ENCODE data around the gene MGAT3.
A peak's percentile ranks its signal among the peaks of the same experiment; 100 is the strongest.
"Not testable (repeated sequence)": the region's sequence is repeated elsewhere in the genome, so short reads cannot be mapped to it uniquely, and the experiment has no call there.

The MGAT3 gene

DNA sequence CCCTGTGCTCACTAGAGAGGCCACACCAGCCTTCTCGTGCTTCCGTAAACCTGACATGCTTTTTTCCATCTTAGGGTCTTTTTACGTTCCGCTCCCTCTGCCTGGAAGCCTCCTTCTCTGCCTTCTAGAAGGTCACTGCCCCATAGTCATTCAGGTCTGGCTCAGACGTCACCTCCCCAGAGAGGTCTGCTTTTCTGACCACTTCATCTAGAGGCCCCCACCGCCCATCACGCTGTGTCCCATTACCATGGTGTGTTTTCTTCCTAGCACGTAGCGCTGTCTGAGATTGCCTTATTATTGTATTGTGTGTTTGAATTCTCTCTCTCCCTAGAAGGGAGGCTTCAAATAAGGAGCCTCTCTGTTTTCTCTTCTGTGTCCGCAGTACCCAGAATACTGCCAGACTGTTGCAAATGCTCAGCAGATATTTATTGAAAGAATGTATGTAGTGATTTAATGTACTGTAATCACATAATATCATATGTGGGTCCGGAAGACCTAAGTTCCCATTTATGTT lies 47.2 kb upstream of the MGAT3 start:
- Histone ChIP-seq H3K9me3 (ENCODE audit: insufficient read depth, low read depth, low read length) (no peaks in the 10 kb centered on the region), H3K9ac (ENCODE audit: low read depth, low read length, poor library complexity, severe bottlenecking) (no peak overlapping the region), H2AFZ (ENCODE audit: low read length) (no peak overlapping the region), H3K9me2 (replicated peaks; ENCODE audit: low read depth, low read length) (no peaks in the 10 kb centered on the region), H4K20me1 (ENCODE audit: insufficient read depth, low read length, poor library complexity, severe bottlenecking) (no peaks in the 10 kb centered on the region), H3F3A (ENCODE audit: low read depth) (peaks cover 7% of the 10 kb centered on the region; the same call in 1 of the 2 replicates), H3K36me3 (ENCODE audit: insufficient read depth, low read length) (no peaks in the 10 kb centered on the region), H3K27me3 (ENCODE audit: insufficient read depth, low read length, poor library complexity, severe bottlenecking) (no peaks in the 10 kb centered on the region), H3K4me1 (ENCODE audit: insufficient read depth, low read length, poor library complexity, severe bottlenecking) (peaks cover 30% of the 10 kb centered on the region), H3K4me3 (ENCODE audit: low read length, poor library complexity, severe bottlenecking) (no peak overlapping the region), H3K79me2 (ENCODE audit: insufficient read depth, low read length) (peaks cover 24% of the 10 kb centered on the region; the same call in 1 of the 2 replicates), H3K4me2 (ENCODE audit: low read depth, low read length, poor library complexity, severe bottlenecking) (no peak overlapping the region)
- no peak for TF ChIP-seq CTCF (conservative IDR thresholded peaks at IDR 0.05; ENCODE audit: low read length)
- no peak for TF ChIP-seq EZH2phosphoT487 (IDR thresholded peaks at IDR 0.05; ENCODE audit: borderline replicate concordance)

DNA sequence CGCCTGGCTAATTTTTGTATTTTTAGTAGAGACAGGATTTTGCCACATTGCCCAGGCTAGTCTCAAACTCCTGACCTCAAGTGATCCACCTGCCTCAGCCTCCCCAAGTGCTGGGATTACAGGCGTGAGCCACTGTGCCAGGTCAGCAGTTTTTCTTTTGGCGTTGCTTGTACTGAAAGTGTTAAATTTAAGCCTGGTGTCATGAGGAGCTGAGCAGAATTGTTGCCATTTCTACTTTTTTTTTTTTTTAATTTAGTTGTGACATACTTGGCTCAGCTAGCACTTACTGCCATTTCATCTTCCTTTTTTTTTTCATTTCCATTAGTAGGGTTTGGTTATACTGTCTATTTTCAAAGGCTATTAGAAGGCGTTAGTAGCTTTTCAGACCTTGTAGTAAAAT lies 46.5 kb upstream of the MGAT3 start:
- Histone ChIP-seq H3K27me3 (ENCODE audit: insufficient read depth, low read length, poor library complexity, severe bottlenecking) (no peaks in the 10 kb centered on the region), H3K79me2 (ENCODE audit: insufficient read depth, low read length) (peaks cover 21% of the 10 kb centered on the region; the same call in 1 of the 2 replicates), H4K20me1 (ENCODE audit: insufficient read depth, low read length, poor library complexity, severe bottlenecking) (no peaks in the 10 kb centered on the region), H3K4me2 (ENCODE audit: low read depth, low read length, poor library complexity, severe bottlenecking) (no peak overlapping the region), H3K9me2 (replicated peaks; ENCODE audit: low read depth, low read length) (no peaks in the 10 kb centered on the region), H3K36me3 (ENCODE audit: insufficient read depth, low read length) (no peaks in the 10 kb centered on the region), H3K9me3 (ENCODE audit: insufficient read depth, low read depth, low read length) (no peaks in the 10 kb centered on the region), H3K4me3 (ENCODE audit: low read length, poor library complexity, severe bottlenecking) (no peak overlapping the region), H3K9ac (ENCODE audit: low read depth, low read length, poor library complexity, severe bottlenecking) (no peak overlapping the region), H3F3A (ENCODE audit: low read depth) (peaks cover 7% of the 10 kb centered on the region; the same call in 1 of the 2 replicates), H2AFZ (ENCODE audit: low read length) (no peak overlapping the region), H3K4me1 (ENCODE audit: insufficient read depth, low read length, poor library complexity, severe bottlenecking) (peaks cover 33% of the 10 kb centered on the region)
- TF ChIP-seq EZH2phosphoT487 (IDR thresholded peaks at IDR 0.05; ENCODE audit: borderline replicate concordance) (no peak), CTCF (conservative IDR thresholded peaks at IDR 0.05; ENCODE audit: low read length) (no peak)

DNA sequence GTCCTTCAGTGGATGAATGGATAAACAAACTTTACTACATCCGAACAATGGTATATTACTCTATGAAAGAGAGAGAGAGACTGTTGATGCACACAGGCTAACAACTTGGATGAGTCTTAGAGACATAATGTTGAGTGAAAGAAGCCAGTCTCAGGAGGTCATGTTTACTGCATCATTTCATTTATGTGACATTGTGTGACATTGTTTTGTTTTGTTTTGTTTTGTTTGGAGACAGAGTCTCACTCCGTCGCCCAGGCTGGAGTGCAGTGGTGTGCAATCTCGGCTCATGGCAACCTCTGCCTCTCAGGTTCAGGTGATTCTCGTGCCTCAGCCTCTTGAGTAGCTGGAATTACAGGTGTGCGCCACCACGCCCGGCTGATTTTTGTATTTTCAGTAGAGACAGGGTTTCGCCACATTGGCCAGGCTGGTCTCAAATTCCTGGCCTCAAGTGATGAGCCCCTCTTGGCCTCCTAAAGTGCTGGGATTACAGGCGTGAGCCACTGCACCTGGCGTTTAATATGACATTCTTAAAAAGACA lies 44.9 kb upstream of the MGAT3 start:
- H3F3A ChIP-seq (ENCODE audit: low read depth); H2AFZ ChIP-seq (ENCODE audit: low read length); H3K9me3 ChIP-seq (ENCODE audit: insufficient read depth, low read depth, low read length); H3K27me3 ChIP-seq (ENCODE audit: insufficient read depth, low read length, poor library complexity, severe bottlenecking); H3K36me3 ChIP-seq (ENCODE audit: insufficient read depth, low read length); H3K9me2 ChIP-seq (replicated peaks; ENCODE audit: low read depth, low read length); H4K20me1 ChIP-seq (ENCODE audit: insufficient read depth, low read length, poor library complexity, severe bottlenecking): not testable (repeated sequence)
- H3K4me3 ChIP-seq (ENCODE audit: low read length, poor library complexity, severe bottlenecking), result peak overlapping the region; percentile 60
- H3K4me1 ChIP-seq (ENCODE audit: insufficient read depth, low read length, poor library complexity, severe bottlenecking), result peaks cover 33% of the 10 kb centered on the region
- H3K4me2 ChIP-seq (ENCODE audit: low read depth, low read length, poor library complexity, severe bottlenecking), result peak overlapping the region; percentile 71
- peak overlapping the region; percentile 36 for H3K9ac ChIP-seq (ENCODE audit: low read depth, low read length, poor library complexity, severe bottlenecking)
- peaks cover 16% of the 10 kb centered on the region; the same call in 1 of the 2 replicates for H3K79me2 ChIP-seq (ENCODE audit: insufficient read depth, low read length)

GRCh38 chr22:39413204-39413603 lies 43.6 kb upstream of the MGAT3 start:
- not testable (repeated sequence) for H2AFZ ChIP-seq (ENCODE audit: low read length)
- peaks cover 12% of the 10 kb centered on the region; the same call in 1 of the 2 replicates for H3K79me2 ChIP-seq (ENCODE audit: insufficient read depth, low read length)

More at GRCh38 chr22:39413204-39413603, 43.6 kb upstream of the MGAT3 start:
- not testable (repeated sequence) for H3K27me3 ChIP-seq (ENCODE audit: insufficient read depth, low read length, poor library complexity, severe bottlenecking); H3K9me3 ChIP-seq (ENCODE audit: insufficient read depth, low read depth, low read length); H3K9me2 ChIP-seq (replicated peaks; ENCODE audit: low read depth, low read length); H4K20me1 ChIP-seq (ENCODE audit: insufficient read depth, low read length, poor library complexity, severe bottlenecking); H3F3A ChIP-seq (ENCODE audit: low read depth); H3K4me3 ChIP-seq (ENCODE audit: low read length, poor library complexity, severe bottlenecking)
- peaks cover 12% of the 10 kb centered on the region; the same call in 1 of the 2 replicates for H3K36me3 ChIP-seq (ENCODE audit: insufficient read depth, low read length)
- peak overlapping the region; percentile 9 for H3K9ac ChIP-seq (ENCODE audit: low read depth, low read length, poor library complexity, severe bottlenecking)
- H3K4me2 ChIP-seq (ENCODE audit: low read depth, low read length, poor library complexity, severe bottlenecking), result peak overlapping the region; percentile 71
- peaks cover 33% of the 10 kb centered on the region for H3K4me1 ChIP-seq (ENCODE audit: insufficient read depth, low read length, poor library complexity, severe bottlenecking)
